ENCODE measurements around the gene SACM1L. TPM values are rescaled to one million over a fixed set of nuclear protein-coding genes. Genes with fewer than 3 reads are reported as not detected.

SACM1L gene
- polyA plus RNA-seq, 4 donors: 56.0 to 71.5 (median 65.3) TPM

GRCh38 chr3:45781271-45781670 is 92.1 kb downstream of the SACM1L start:
- no peak for DNase-seq (ENCODE audit: low read depth in 4 of 4, low spot score in 3 of 4)

- no peak for DNase-seq (ENCODE audit: low read depth in 4 of 4, low spot score in 3 of 4)
These were observed 92.6 kb downstream of the SACM1L start for GRCh38 chr3:45781841-45782240.

GRCh38 chr3:45782381-45782780 is 93.2 kb downstream of the SACM1L start:
- DNase-seq (ENCODE audit: low read depth in 4 of 4, low spot score in 3 of 4): no peak

- no peak for DNase-seq (ENCODE audit: low read depth in 4 of 4, low spot score in 3 of 4)
These were observed 94.5 kb downstream of the SACM1L start for GRCh38 chr3:45783667-45784066.

- DNase-seq (ENCODE audit: low read depth in 4 of 4, low spot score in 3 of 4): no peak
These were observed 96.5 kb downstream of the SACM1L start for GRCh38 chr3:45785605-45786150.

GRCh38 chr3:45786801-45787495 is 97.8 kb downstream of the SACM1L start:
- DNase-seq (ENCODE audit: low read depth in 4 of 4, low spot score in 3 of 4): no peak

GRCh38 chr3:45787551-45787950 is 98.4 kb downstream of the SACM1L start:
- DNase-seq (ENCODE audit: low read depth in 4 of 4, low spot score in 3 of 4): no peak

- DNase-seq (ENCODE audit: low read depth in 4 of 4, low spot score in 3 of 4): no peak
These were observed 100.1 kb downstream of the SACM1L start for GRCh38 chr3:45789235-45789812.

- DNase-seq (ENCODE audit: low read depth in 4 of 4, low spot score in 3 of 4): no peak
These were observed 101.4 kb downstream of the SACM1L start for GRCh38 chr3:45790596-45790995.

- DNase-seq (ENCODE audit: low read depth in 4 of 4, low spot score in 3 of 4): no peak
These were observed 102.8 kb downstream of the SACM1L start for GRCh38 chr3:45792036-45792435.

GRCh38 chr3:45792516-45793172 is 103.4 kb downstream of the SACM1L start:
- no peak for DNase-seq (ENCODE audit: low read depth in 4 of 4, low spot score in 3 of 4)

- DNase-seq (ENCODE audit: low read depth in 4 of 4, low spot score in 3 of 4): no peak
These were observed 104.4 kb downstream of the SACM1L start for GRCh38 chr3:45793482-45794176.

- DNase-seq (ENCODE audit: low read depth in 4 of 4, low spot score in 3 of 4): no peak
These were observed 105.0 kb downstream of the SACM1L start for GRCh38 chr3:45794177-45794560.

- DNase-seq (ENCODE audit: low read depth in 4 of 4, low spot score in 3 of 4): no peak
These were observed 105.5 kb downstream of the SACM1L start for GRCh38 chr3:45794660-45795059.

Other genes with a start within 250 kb of the SACM1L start
- 10 to 100 TPM; 14.0 to 17.0 (median 15.6) TPM for gene LIMD1, start 94.6 kb upstream of the SACM1L start, polyA plus RNA-seq (ENCODE audit: insufficient read length in 4 of 4)
- under 1 TPM; 0.08 to 0.30 (median 0.10) TPM for gene SLC6A20, start 107.1 kb downstream of the SACM1L start, polyA plus RNA-seq (ENCODE audit: insufficient read length in 4 of 4)
- 10 to 100 TPM; 52.4 to 64.8 (median 64.4) TPM for gene LZTFL1, start 152.7 kb downstream of the SACM1L start, polyA plus RNA-seq (ENCODE audit: insufficient read length in 4 of 4)
- under 1 TPM in 1 of 4 donors, not detected in 3; 0.22 TPM for gene CCR9, start 197.1 kb downstream of the SACM1L start, polyA plus RNA-seq (ENCODE audit: insufficient read length in 4 of 4)